OCI-LY7 (cell line): ENCODE measurements around the gene RBM47. TPM values are rescaled to one million over a fixed set of nuclear protein-coding genes. Genes with fewer than 3 reads are reported as not detected.

Experiments used
- BruUV-seq: library from RNA; stranded (reverse); fragments of 400-500 nt; replicated peaks from 2 replicates; lab custom pipeline; 2021; lab: Mats Ljungman, UMichigan
- CTCF ChIA-PET: fragments of 300-600 bp; sonication (Branson Sonifier 250); formaldehyde crosslinking; loops from one replicate; lab custom pipeline; 2022; ENCODE audit warnings: antibody characterized with exemption; ENCODE audit not compliant: unreplicated experiment; lab: Charles Lee
- POLR2A ChIA-PET: fragments of 300-600 bp; sonication (Branson Sonifier 250); formaldehyde crosslinking; loops from one replicate; lab custom pipeline; 2022; ENCODE audit warnings: antibody characterized with exemption; lab: Charles Lee
- DNase-seq: peaks from one replicate; pipeline ENCODE4 v3.0.0-alpha.2; 2015; ENCODE audit warnings: low spot score
- H2AFZ ChIP-seq: fragments of 200-600 bp; sonication (generic), shearing (Covaris generic); 2 replicates; pipeline ENCODE4 v1.6.1; 2014; ENCODE audit warnings: mild to moderate bottlenecking, antibody characterized with exemption, low read length, moderate library complexity
- H3K27ac ChIP-seq: fragments of 200-600 bp; sonication (generic); 2 replicates; pipeline ENCODE4 v1.5.1; 2014; ENCODE audit warnings: mixed run types, low read depth, mild to moderate bottlenecking, moderate library complexity, low read length, inconsistent platforms; ENCODE audit not compliant: poor library complexity, severe bottlenecking
- H3K36me3 ChIP-seq: fragments of 200-600 bp; sonication (generic); 2 replicates; pipeline ENCODE4 v1.6.1; 2014; ENCODE audit warnings: mild to moderate bottlenecking, antibody characterized with exemption, low read length, moderate library complexity, mixed read lengths; ENCODE audit not compliant: insufficient read depth
- H3K4me1 ChIP-seq: fragments of 200-600 bp; sonication (generic); 2 replicates; pipeline ENCODE4 v1.5.1; 2014; ENCODE audit warnings: mild to moderate bottlenecking, low read length; ENCODE audit not compliant: insufficient read depth, poor library complexity, severe bottlenecking
- H3K4me2 ChIP-seq: fragments of 200-600 bp; sonication (generic); 2 replicates; pipeline ENCODE4 v1.6.1; 2014; ENCODE audit warnings: mild to moderate bottlenecking, low read length
- H3K4me3 ChIP-seq: fragments of 200-600 bp; sonication (generic); 2 replicates; pipeline ENCODE4 v1.5.1; 2014; ENCODE audit warnings: mild to moderate bottlenecking, low read depth, low read length; ENCODE audit not compliant: poor library complexity, severe bottlenecking
- H3K79me2 ChIP-seq: fragments of 200-600 bp; sonication (generic); 2 replicates; pipeline ENCODE4 v1.6.1; 2016; ENCODE audit warnings: low read depth, mild to moderate bottlenecking, low read length, moderate library complexity, mixed read lengths; ENCODE audit not compliant: insufficient read depth
- H3K9me2 ChIP-seq: fragments of 200-600 bp; sonication (generic); 2 replicates; pipeline ENCODE4 v1.6.1; 2016; ENCODE audit warnings: mild to moderate bottlenecking, low read length, mixed read lengths; ENCODE audit not compliant: insufficient read depth
- H3K9me3 ChIP-seq: fragments of 200-600 bp; sonication (generic); 2 replicates; pipeline ENCODE4 v1.6.1; 2014; ENCODE audit warnings: mild to moderate bottlenecking, mixed run types, low read length, mixed read lengths
- H4K20me1 ChIP-seq: fragments of 200-600 bp; sonication (generic); 2 replicates; pipeline ENCODE4 v1.6.1; 2014; ENCODE audit warnings: mild to moderate bottlenecking, antibody characterized with exemption, low read length, moderate library complexity, mixed read lengths; ENCODE audit not compliant: insufficient read depth
- CTCF ChIP-seq: fragments of 200-600 bp; sonication (generic); conservative IDR thresholded peaks from 2 replicates; pipeline ENCODE4 v1.5.1; 2014; ENCODE audit warnings: mild to moderate bottlenecking, antibody characterized with exemption, low read length, moderate library complexity, mixed read lengths
- EZH2phosphoT487 ChIP-seq: fragments of 200-600 bp; sonication (generic); IDR thresholded peaks from 2 replicates; pipeline ENCODE4 v1.6.1; 2018; ENCODE audit warnings: low read depth, borderline replicate concordance, mild to moderate bottlenecking, mixed run types, antibody characterized with exemption, low read length, moderate library complexity, mixed read lengths
- intact Hi-C: fragments of 100-400 bp; cut with micrococcal nuclease; formaldehyde crosslinking; loops from one replicate; pipeline ENCODE4 v1.10.0; 2022; ENCODE audit not compliant: unreplicated experiment
- total RNA-seq, 2 experiments: library from RNA; depleted of rRNA in 1 of 2; stranded (reverse); fragments of >200 nt in 1 of 2; shearing (Covaris generic) in 1 of 2; gene quantifications; 2 replicates each; pipeline ENCODE4 v1.2.3, GENCODE V29; 2014 to 2022

Gene RBM47
- total RNA-seq, 2 experiments from 2014 or later, result 5.3 to 14.2 TPM

GRCh38 chr4:40587826-40588225 lies 41.8 kb downstream of the RBM47 start:
- no peaks in the 10 kb centered on the region for H3K36me3 ChIP-seq
- DNase-seq, result no peak
- intact Hi-C loops, result no loop called here
- no peak overlapping the region for H2AFZ ChIP-seq
- H3K9me2 ChIP-seq, result no peaks in the 10 kb centered on the region
- no TSS peak for BruUV-seq
- TF ChIP-seq CTCF (no peak), EZH2phosphoT487 (no peak)
- no peaks in the 10 kb centered on the region for H4K20me1 ChIP-seq
- H3K4me3 ChIP-seq, result no peak overlapping the region
- no peak overlapping the region for H3K4me2 ChIP-seq
- ChIA-PET CTCF (no interaction called here), POLR2A (no interaction called here)
- H3K9me3 ChIP-seq, result no peaks in the 10 kb centered on the region
- H3K27ac ChIP-seq, result no peak overlapping the region
- peaks cover 3% of the 10 kb centered on the region for H3K4me1 ChIP-seq
- H3K79me2 ChIP-seq, result no peaks in the 10 kb centered on the region

GRCh38 chr4:40587351-40587750 lies 42.3 kb downstream of the RBM47 start:
- Histone ChIP-seq H3K4me2 (no peak overlapping the region), H3K9me3 (no peaks in the 10 kb centered on the region), H4K20me1 (no peaks in the 10 kb centered on the region), H3K27ac (no peak overlapping the region), H3K4me3 (no peak overlapping the region), H2AFZ (no peak overlapping the region), H3K79me2 (no peaks in the 10 kb centered on the region), H3K36me3 (no peaks in the 10 kb centered on the region), H3K4me1 (peaks cover 3% of the 10 kb centered on the region), H3K9me2 (no peaks in the 10 kb centered on the region)
- intact Hi-C loops, result no loop called here
- TF ChIP-seq EZH2phosphoT487, result no peak
- TF ChIP-seq CTCF, result no peak
- DNase-seq, result no peak
- ChIA-PET CTCF (no interaction called here), POLR2A (interaction anchor here (0.6 kb wide), 1 partner anchor 31 kb away, joined by 4 read pairs; no protein-coding TSS in a partner anchor)
- no TSS peak for BruUV-seq

- no peak for TF ChIP-seq CTCF
- no peak overlapping the region for H3K4me2 ChIP-seq
- POLR2A ChIA-PET, result interaction anchor here (0.6 kb wide), 1 partner anchor 31 kb away, joined by 4 read pairs; no protein-coding TSS in a partner anchor
- intact Hi-C loops, result no loop called here
- BruUV-seq, result no TSS peak
- no peak overlapping the region for H3K4me3 ChIP-seq
- no peaks in the 10 kb centered on the region for H3K36me3 ChIP-seq
- H2AFZ ChIP-seq, result no peak overlapping the region
- H3K4me1 ChIP-seq, result peaks cover 3% of the 10 kb centered on the region
- H3K9me3 ChIP-seq, result no peaks in the 10 kb centered on the region
- CTCF ChIA-PET, result no interaction called here
- H3K9me2 ChIP-seq, result no peaks in the 10 kb centered on the region
- H3K27ac ChIP-seq, result no peak overlapping the region
- no peaks in the 10 kb centered on the region for H3K79me2 ChIP-seq
- no peak for DNase-seq
- H4K20me1 ChIP-seq, result no peaks in the 10 kb centered on the region
These were observed 42.9 kb downstream of the RBM47 start for GRCh38 chr4:40586729-40587128.
